Activated naive CD4-positive, alpha-beta T cell treated with anti-CD3 and anti-CD28 coated beads, Interleukin-2, amount 10 ng/mL, durations not matched to agents 7 days and 5 days (primary cell): ENCODE data around the gene SLC7A11.
"Not testable (repeated sequence)": the region's sequence is repeated elsewhere in the genome, so short reads cannot be mapped to it uniquely, and the experiment has no call there.

Experiments used
- CTCF ChIA-PET: fragments of 350-600 bp; sonication (Branson Sonifier 250); formaldehyde crosslinking; loops from one replicate; lab custom pipeline; 2021; ENCODE audit warnings: antibody characterized with exemption; lab: Charles Lee
- DNase-seq: peaks from one replicate; pipeline ENCODE4 v3.0.0-alpha.2; 2020
- H3K27ac Mint-ChIP-seq: one replicate; pipeline ENCODE4 v1.8.0; 2021; ENCODE audit warnings: mild to moderate bottlenecking, moderate library complexity, mixed read lengths
- H3K27me3 Mint-ChIP-seq: one replicate; pipeline ENCODE4 v1.8.0; 2021; ENCODE audit warnings: mild to moderate bottlenecking, mixed read lengths
- H3K36me3 Mint-ChIP-seq: one replicate; pipeline ENCODE4 v1.8.0; 2021; ENCODE audit warnings: mixed read lengths
- H3K4me1 Mint-ChIP-seq: one replicate; pipeline ENCODE4 v1.8.0; 2021; ENCODE audit warnings: mixed read lengths
- H3K4me3 Mint-ChIP-seq: one replicate; pipeline ENCODE4 v1.8.0; 2021; ENCODE audit warnings: mild to moderate bottlenecking, moderate library complexity, mixed read lengths
- H3K9me3 Mint-ChIP-seq: one replicate; pipeline ENCODE4 v1.8.0; 2021; ENCODE audit warnings: mixed read lengths

SLC7A11 gene

DNA sequence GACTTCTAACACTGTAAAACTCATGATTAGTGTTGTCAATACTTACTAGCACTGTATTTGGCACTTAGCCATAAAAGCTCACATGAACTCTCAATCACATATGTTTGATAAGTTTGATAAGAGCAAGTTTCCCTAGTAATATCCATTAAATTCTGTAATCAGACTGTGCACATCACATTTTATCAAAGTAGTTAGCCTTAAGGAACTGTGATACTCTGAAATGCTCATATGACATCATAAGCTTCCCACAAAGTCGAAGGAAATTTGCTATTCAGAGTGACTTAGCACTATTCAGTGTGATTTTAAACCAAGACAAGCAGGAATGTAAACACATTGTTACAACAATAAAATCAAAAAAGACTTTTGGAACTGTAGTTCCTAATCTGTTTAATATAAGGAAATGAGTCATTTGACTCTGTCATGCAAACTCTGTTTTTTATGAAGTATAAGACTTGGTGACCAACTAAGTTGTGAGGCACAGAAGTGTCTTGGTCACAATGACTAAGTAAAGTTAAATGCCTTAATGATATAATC, 6.7 kb downstream of the SLC7A11 start:
- H3K4me1 Mint-ChIP-seq = peaks cover 11% of the 10 kb centered on the region
- DNase-seq = no peak
- no peaks in the 10 kb centered on the region for H3K27me3 Mint-ChIP-seq
- no peak overlapping the region for H3K27ac Mint-ChIP-seq
- no peak overlapping the region for H3K4me3 Mint-ChIP-seq
- CTCF ChIA-PET = no interaction called here
- peaks cover 2% of the 10 kb centered on the region for H3K36me3 Mint-ChIP-seq
- no peaks in the 10 kb centered on the region for H3K9me3 Mint-ChIP-seq

DNA sequence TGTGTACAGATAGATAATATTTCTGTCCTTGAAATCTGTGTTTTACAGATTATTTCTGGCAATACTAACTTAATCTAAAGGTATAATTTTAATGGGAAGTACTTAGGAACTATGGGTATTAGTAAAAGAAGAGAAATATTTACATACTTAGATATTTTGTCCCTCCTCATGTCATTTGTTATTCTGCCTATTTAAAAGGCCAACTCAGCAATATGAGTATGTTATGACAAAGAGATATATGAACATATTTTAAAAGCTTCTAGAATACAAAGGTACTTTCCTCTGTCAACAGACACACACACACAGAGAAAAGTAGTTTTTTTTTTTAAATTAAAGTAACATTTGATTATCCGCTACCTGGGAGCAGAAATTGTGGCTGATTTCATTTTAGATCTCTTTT, 7.9 kb downstream of the SLC7A11 start:
- H3K4me1 Mint-ChIP-seq = peaks cover 6% of the 10 kb centered on the region
- H3K9me3 Mint-ChIP-seq = no peaks in the 10 kb centered on the region
- CTCF ChIA-PET = no interaction called here
- H3K27ac Mint-ChIP-seq = no peak overlapping the region
- H3K4me3 Mint-ChIP-seq = no peak overlapping the region
- peaks cover 2% of the 10 kb centered on the region for H3K36me3 Mint-ChIP-seq
- no peaks in the 10 kb centered on the region for H3K27me3 Mint-ChIP-seq
- no peak for DNase-seq

DNA sequence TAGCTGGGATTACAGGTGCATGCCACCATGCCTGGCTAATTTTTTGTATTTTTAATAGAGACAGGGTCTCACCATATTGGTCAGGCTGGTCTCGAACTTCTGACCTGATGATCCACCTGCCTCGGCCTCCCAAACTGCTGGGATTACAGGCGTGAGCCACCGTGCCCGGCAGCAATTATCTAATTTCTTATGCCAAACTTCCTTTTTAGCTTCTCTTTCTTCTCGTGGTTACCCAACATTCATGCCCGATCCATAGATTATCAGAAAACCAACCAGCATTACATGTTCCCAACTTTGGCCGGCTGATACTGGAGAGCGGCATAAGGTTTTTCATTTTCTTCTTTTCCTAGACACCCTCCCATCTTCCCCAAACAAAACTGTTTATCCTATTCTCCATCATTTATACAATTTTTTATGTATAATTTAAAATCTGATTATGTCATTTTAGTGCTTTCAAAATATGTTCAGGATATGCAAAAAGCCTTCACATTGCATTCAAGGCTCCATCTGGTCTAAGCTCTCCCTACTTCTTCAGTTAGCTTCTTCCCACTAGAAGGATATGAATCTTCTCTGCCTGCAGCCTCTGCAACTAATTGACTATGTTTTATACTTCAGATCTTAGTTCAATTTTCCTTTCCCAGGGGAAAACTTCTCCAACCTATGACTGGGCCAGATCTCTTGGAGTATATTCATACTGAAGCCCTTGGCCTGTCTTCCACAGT, 8.7 kb downstream of the SLC7A11 start:
- no peak overlapping the region for H3K27ac Mint-ChIP-seq
- no peak overlapping the region for H3K4me3 Mint-ChIP-seq
- H3K36me3 Mint-ChIP-seq = peaks cover 2% of the 10 kb centered on the region
- no peaks in the 10 kb centered on the region for H3K27me3 Mint-ChIP-seq
- no peak for DNase-seq
- CTCF ChIA-PET = no interaction called here
- no peaks in the 10 kb centered on the region for H3K9me3 Mint-ChIP-seq
- peaks cover 6% of the 10 kb centered on the region for H3K4me1 Mint-ChIP-seq

DNA sequence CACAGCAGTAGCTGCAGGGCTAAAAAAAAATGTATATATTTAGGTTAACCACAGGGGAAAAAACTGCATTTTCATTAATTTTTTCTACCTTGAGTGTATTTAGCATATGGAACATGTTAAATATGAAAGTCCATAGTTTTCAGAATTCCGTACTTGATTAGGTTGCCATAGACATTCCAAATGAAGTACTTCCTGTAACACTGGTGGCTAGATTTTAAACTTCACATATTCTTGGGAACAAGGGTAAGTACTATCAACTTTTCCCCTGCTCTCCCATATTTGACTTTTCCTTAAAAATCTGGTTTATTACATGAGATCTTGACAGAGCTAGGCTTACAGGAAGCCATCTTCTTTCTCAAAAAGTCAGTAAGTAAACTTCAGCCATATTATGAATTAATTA, 9.8 kb downstream of the SLC7A11 start:
- H3K36me3 Mint-ChIP-seq = peaks cover 2% of the 10 kb centered on the region
- CTCF ChIA-PET = no interaction called here
- H3K9me3 Mint-ChIP-seq = no peaks in the 10 kb centered on the region
- DNase-seq = no peak
- no peak overlapping the region for H3K27ac Mint-ChIP-seq
- H3K4me3 Mint-ChIP-seq = no peak overlapping the region
- H3K4me1 Mint-ChIP-seq = peaks cover 6% of the 10 kb centered on the region
- H3K27me3 Mint-ChIP-seq = no peaks in the 10 kb centered on the region

DNA sequence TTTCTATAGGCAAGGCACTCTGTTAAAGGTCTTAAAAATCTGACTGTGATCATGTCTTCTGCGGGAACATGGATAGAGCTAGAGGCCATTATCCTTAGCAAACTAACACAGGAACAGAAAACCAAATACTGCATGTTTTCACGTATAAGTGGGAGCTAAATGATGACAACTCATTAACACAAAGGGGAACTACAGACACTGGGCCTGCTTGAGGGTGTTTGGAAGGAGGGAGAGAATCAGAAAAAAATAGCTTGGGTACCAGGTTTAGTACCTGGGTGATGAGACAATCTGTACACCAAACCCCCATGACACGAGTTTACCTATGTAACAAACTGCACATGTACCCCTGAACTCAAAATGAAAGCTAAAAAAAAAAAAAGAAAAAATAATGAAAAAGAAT, 12.1 kb downstream of the SLC7A11 start:
- CTCF ChIA-PET = interaction anchor here (0.6 to 0.7 kb wide), 2 partner anchors 168 to 791 kb away, joined by 3 read pairs; no protein-coding TSS in a partner anchor
- Mint-ChIP-seq H3K4me1 (peaks cover 2% of the 10 kb centered on the region), H3K9me3 (no peaks in the 10 kb centered on the region), H3K27me3 (no peaks in the 10 kb centered on the region), H3K4me3 (no peak overlapping the region), H3K27ac (no peak overlapping the region), H3K36me3 (peaks cover 2% of the 10 kb centered on the region)
- no peak for DNase-seq

DNA sequence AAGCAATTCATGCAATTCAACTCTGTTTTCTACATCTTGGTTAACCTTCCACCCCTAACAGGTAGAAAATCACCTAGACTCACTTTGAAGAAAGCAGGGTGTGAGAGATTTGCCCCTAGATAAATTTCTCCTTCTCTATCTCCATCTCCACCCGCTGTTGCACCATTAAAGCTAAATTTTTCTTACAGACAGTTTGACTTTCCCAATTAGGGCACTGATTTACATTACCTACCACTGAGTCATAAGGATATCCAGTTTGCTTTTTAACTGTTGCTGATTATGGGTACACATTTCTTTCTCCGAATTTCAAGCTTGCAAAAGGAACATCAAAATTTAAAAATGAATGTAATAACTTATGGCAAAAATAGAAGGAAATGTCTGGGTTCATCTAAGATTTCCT, 13.0 kb downstream of the SLC7A11 start:
- Mint-ChIP-seq H3K36me3 (peaks cover 2% of the 10 kb centered on the region), H3K27me3 (no peaks in the 10 kb centered on the region), H3K27ac (no peak overlapping the region), H3K9me3 (no peaks in the 10 kb centered on the region), H3K4me1 (no peaks in the 10 kb centered on the region), H3K4me3 (no peak overlapping the region)
- DNase-seq = no peak
- CTCF ChIA-PET = interaction anchor here (0.7 kb wide), 1 partner anchor 792 kb away, joined by 3 read pairs; no protein-coding TSS in a partner anchor

DNA sequence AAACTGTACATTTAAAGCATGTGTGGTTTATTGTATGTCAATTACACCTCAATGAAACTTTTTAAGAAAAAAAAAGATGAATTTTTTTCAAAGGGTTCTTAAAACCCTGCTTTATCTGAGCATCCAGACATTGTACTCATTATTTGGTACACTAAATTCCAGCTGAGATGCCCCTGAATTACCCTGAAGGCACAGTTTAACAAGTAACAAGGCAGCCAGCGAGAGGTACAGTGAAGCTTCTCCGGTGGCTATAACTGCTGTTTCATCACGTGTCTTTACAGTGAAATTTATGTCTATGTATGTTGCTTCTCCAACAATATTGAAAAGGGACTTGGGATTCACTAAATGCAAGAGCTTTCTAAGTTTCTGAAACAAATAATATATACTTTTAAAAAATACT, 15.8 kb downstream of the SLC7A11 start:
- peaks cover 2% of the 10 kb centered on the region for H3K36me3 Mint-ChIP-seq
- no peak for DNase-seq
- CTCF ChIA-PET = no interaction called here
- no peak overlapping the region for H3K27ac Mint-ChIP-seq
- no peaks in the 10 kb centered on the region for H3K9me3 Mint-ChIP-seq
- H3K4me3 Mint-ChIP-seq = no peak overlapping the region
- no peaks in the 10 kb centered on the region for H3K27me3 Mint-ChIP-seq
- no peaks in the 10 kb centered on the region for H3K4me1 Mint-ChIP-seq

DNA sequence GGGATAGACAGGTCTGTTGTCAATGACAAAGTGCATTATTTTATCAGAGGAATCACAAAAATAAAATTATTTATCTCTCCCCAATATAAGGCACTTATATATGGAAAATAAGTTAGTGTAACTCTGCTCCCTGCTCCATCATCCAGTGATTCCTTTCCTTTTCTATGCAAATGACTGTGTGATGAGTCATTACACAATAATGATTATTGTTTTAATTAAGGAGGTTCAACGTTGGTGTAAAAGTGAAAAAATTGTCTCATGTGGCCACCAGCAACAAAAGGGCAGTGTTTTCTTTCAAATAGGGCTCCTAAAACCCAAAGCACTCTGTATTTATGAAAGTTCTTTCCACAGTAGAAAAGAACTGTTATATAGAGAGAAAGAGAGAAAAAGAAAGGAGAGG, 16.7 kb downstream of the SLC7A11 start:
- Mint-ChIP-seq H3K27me3 (no peaks in the 10 kb centered on the region), H3K36me3 (no peaks in the 10 kb centered on the region), H3K9me3 (no peaks in the 10 kb centered on the region), H3K4me1 (no peaks in the 10 kb centered on the region), H3K27ac (no peak overlapping the region), H3K4me3 (no peak overlapping the region)
- CTCF ChIA-PET = no interaction called here
- no peak for DNase-seq

DNA sequence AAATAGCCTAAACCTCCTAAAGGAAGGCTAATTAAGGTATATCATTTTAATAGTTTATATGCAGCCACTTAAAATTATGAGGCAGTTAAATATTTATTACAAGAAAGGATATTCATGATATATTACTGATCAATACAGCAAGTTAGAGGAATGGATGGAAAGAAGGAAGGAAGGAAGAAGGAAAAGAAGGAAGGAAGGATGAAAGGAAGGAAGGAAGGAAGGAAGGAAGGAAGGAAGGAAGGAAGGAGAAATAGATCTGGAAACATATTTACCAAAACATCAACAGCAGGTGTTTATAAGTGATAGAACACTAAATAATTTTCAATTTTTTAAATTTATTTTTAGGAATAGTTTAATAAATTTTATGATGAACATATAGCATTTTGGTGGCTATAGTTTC, 17.5 kb downstream of the SLC7A11 start:
- no peak for DNase-seq
- CTCF ChIA-PET = no interaction called here
- Mint-ChIP-seq H3K9me3 (no peaks in the 10 kb centered on the region), H3K4me3 (no peak overlapping the region), H3K4me1 (no peaks in the 10 kb centered on the region), H3K27ac (no peak overlapping the region), H3K36me3 (no peaks in the 10 kb centered on the region), H3K27me3 (no peaks in the 10 kb centered on the region)

DNA sequence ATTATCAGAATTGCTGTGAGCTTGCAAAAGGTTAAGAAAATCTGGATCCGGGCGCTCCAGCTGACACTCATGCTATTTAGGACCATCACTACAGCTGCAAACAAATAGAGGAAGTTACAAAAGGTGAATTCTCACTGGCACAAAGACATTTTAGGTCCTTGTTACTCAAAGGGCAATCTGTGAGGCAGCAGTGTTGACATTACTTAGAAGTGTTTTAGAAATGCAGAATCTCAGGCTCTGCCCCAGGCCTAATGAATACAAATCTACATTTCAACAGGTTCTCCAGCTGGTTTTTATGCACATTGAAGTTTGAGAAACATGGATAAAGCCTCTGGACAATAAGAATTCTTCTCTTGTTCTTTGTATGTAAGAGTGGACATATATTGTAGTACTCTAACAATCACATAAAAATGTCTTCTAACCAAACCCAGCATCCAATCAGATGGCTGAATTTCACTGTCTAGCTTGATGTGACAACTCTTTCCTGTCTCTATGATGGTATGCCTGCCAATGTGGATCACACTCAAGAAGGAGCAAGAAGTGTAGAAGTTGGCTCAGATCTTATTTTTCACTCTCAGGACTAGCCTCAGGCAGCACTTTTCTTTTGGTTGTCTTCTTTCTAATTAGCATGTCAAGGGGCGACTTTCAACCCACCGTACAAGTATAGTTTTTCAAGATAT, 18.8 kb downstream of the SLC7A11 start:
- Mint-ChIP-seq H3K4me3 (no peak overlapping the region), H3K27me3 (no peaks in the 10 kb centered on the region), H3K9me3 (no peaks in the 10 kb centered on the region), H3K4me1 (no peaks in the 10 kb centered on the region), H3K27ac (no peak overlapping the region), H3K36me3 (peaks cover 4% of the 10 kb centered on the region)
- CTCF ChIA-PET = no interaction called here
- no peak for DNase-seq

DNA sequence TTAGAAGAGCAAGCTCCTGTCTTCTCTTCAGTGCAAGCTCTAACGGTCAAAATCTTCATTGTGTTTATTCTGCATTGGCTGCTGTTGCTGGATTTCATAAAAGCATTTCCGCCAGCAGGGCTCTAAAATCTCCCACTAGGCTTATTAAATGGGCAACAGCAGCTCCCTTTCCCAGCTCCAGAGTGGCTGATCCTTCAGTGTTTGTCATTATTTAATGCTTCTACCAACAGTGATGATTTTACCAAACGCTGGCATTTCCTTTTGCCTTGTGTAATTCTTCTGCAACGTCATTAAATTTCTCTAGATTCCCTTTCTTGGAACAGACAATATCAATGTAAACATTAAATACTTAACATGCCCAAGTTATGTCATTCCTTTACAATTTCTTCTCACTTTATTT, 20.1 kb downstream of the SLC7A11 start:
- H3K4me3 Mint-ChIP-seq = no peak overlapping the region

DNA sequence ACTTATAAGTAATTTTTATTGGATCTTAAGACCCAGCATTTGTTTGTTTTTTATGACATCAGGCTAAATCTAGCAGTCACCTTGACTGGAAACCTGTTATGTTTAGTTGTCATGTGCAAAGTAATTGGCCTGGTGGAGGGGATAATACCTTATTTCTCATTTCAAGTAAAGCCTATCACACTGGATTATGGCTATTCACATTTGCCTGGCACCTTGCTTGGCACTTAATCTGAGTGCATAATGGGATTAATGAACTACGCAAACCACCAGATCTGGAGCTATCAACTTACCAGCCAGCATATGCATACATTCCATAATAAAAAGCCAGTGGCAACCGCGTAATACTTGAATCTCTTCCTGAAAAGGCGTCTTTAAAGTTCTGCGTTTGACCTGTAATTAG, 23.2 kb downstream of the SLC7A11 start:
- Mint-ChIP-seq H3K9me3 (no peaks in the 10 kb centered on the region), H3K4me3 (no peak overlapping the region), H3K27ac (no peak overlapping the region), H3K27me3 (no peaks in the 10 kb centered on the region), H3K4me1 (no peaks in the 10 kb centered on the region), H3K36me3 (peaks cover 4% of the 10 kb centered on the region)
- no peak for DNase-seq
- CTCF ChIA-PET = no interaction called here

More for the DNA sequence above, 20.1 kb downstream of the SLC7A11 start:
- Mint-ChIP-seq H3K36me3 (peaks cover 4% of the 10 kb centered on the region), H3K27ac (no peak overlapping the region), H3K27me3 (no peaks in the 10 kb centered on the region), H3K4me1 (no peaks in the 10 kb centered on the region), H3K9me3 (no peaks in the 10 kb centered on the region)
- CTCF ChIA-PET = no interaction called here
- DNase-seq = no peak

DNA sequence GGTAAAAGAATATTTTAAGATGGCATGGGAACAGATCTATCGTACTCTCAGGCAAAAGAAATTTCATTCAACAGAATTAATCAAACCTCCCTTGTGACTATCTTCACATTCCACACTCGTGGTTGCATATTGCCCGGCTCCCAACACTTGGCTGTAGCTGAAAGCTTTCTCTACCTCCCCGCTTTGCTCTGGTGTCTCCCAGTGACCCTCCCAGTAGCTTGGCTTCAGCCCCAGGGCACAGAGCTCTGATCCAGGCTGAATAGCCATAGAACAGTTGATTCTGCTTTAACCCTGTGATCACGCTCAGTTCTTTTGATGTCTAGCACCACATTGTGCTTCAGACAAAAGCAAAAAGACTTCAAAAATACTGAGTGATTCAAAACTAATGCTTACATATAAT, 24.6 kb downstream of the SLC7A11 start:
- H3K9me3 Mint-ChIP-seq = no peaks in the 10 kb centered on the region
- no peaks in the 10 kb centered on the region for H3K4me1 Mint-ChIP-seq
- CTCF ChIA-PET = no interaction called here
- H3K27me3 Mint-ChIP-seq = no peaks in the 10 kb centered on the region
- H3K36me3 Mint-ChIP-seq = peaks cover 4% of the 10 kb centered on the region
- no peak overlapping the region for H3K27ac Mint-ChIP-seq
- DNase-seq = no peak
- no peak overlapping the region for H3K4me3 Mint-ChIP-seq

DNA sequence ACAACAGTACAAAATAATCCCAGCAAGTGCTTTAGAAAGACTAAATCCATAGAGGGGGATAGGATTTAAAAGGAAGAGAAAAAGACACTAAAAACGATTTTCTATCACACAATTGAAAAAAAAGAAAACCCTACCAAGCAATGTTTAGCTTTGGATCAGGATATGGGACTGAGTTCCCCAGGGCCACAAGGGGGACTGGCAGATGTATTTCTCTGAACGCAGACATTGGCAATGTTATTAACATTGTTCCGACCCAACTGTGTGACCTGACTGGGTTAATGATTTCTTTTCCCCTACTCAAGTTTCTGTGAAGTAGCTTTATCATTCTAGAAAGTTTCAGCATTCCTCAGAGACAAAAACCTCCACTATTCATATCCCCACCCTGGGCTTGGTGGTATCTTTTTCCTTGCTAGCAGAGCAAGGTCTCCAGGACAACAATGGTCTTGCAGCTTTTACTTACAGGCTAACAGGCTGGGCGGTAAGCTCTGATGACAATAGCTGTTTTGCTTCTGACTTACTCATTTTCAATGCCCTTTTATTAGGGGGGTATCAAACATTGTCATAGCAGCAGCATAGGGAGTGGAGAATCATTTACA, 25.8 kb downstream of the SLC7A11 start:
- DNase-seq = no peak
- Mint-ChIP-seq H3K27me3 (no peaks in the 10 kb centered on the region), H3K4me1 (no peaks in the 10 kb centered on the region), H3K9me3 (no peaks in the 10 kb centered on the region), H3K27ac (no peak overlapping the region), H3K36me3 (peaks cover 4% of the 10 kb centered on the region), H3K4me3 (no peak overlapping the region)
- CTCF ChIA-PET = no interaction called here

DNA sequence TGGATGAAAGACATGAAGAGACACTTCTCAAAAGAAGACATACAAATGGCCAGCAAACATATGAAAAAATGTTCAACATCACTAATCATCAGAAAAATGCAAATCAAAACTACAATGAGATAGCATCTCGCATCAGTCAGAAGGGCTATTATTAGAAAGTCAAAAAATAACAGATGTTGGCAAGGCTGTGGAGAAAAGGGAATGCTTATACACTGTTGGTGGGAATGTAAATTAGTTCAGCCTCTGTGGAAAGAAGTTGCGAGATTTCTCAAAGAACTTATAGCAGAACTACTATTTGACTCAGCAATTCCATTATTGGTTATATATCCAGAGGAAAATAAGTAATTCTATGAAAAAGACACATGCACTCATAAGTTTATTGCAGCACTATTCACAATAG, 31.6 kb downstream of the SLC7A11 start:
- H3K36me3 Mint-ChIP-seq, H3K4me1 Mint-ChIP-seq, DNase-seq, H3K9me3 Mint-ChIP-seq, CTCF ChIA-PET, H3K27ac Mint-ChIP-seq, H3K4me3 Mint-ChIP-seq, H3K27me3 Mint-ChIP-seq: not testable (repeated sequence)
